NB4 (cell line): ENCODE measurements around the gene SS18L1.

Experiments used
- MYC ChIP-seq: IDR thresholded peaks from 2 replicates; pipeline ENCODE4 v1.6.1; 2011; ENCODE audit warnings: low read depth, low read length
- POLR2A ChIP-seq: IDR thresholded peaks from 2 replicates; pipeline ENCODE4 v1.6.1; 2011; ENCODE audit warnings: mild to moderate bottlenecking; ENCODE audit not compliant: insufficient read length; ENCODE audit errors: extremely low read depth
- TF ChIP-seq, protein P1 (sequence below): IDR thresholded peaks from one replicate; pipeline ENCODE4 v1.5.1; 2012; ENCODE audit warnings: low read depth, low read length

DNA sequence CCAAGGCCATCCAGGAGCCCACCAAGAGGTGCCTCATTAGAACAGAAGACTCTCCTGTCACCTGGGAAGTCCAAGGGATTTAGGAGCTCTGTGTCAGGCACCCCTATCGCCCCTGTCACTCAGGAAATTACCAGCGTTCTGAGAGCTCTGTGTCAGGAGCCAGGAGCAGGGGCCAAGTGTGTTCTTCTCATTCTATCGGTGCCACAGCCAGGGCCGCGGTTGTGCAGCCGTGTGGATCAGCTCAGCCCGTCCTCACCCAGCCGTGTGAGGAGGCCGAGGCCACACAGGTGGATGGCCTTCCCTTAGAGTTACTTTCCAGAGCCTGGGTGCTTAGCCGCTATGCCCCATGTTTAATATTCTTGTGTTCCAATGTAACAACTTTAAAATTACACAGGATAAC is 49.1 kb downstream of the SS18L1 start:
- TF ChIP-seq POLR2A: no peak
- TF ChIP-seq, protein P1, sequence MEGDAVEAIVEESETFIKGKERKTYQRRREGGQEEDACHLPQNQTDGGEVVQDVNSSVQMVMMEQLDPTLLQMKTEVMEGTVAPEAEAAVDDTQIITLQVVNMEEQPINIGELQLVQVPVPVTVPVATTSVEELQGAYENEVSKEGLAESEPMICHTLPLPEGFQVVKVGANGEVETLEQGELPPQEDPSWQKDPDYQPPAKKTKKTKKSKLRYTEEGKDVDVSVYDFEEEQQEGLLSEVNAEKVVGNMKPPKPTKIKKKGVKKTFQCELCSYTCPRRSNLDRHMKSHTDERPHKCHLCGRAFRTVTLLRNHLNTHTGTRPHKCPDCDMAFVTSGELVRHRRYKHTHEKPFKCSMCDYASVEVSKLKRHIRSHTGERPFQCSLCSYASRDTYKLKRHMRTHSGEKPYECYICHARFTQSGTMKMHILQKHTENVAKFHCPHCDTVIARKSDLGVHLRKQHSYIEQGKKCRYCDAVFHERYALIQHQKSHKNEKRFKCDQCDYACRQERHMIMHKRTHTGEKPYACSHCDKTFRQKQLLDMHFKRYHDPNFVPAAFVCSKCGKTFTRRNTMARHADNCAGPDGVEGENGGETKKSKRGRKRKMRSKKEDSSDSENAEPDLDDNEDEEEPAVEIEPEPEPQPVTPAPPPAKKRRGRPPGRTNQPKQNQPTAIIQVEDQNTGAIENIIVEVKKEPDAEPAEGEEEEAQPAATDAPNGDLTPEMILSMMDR: no peak
- TF ChIP-seq MYC: no peak
